DMS 273 treated with DMSO at 0.1 percent for 48 hours (cell line): ENCODE results near the gene SLC35F3.

Experiments used
- DNase-seq: peaks from one replicate; lab custom pipeline; 2025; lab: John Stamatoyannopoulos, UW

The SLC35F3 gene

GRCh38 chr1:234256359-234256758 lies 351.9 kb downstream of the SLC35F3 start:
- no peak for DNase-seq

GRCh38 chr1:234258071-234258470 lies 353.6 kb downstream of the SLC35F3 start:
- no peak for DNase-seq

GRCh38 chr1:234260578-234260977 lies 356.1 kb downstream of the SLC35F3 start:
- DNase-seq = no peak

GRCh38 chr1:234261545-234261944 lies 357.1 kb downstream of the SLC35F3 start:
- no peak for DNase-seq

- no peak for DNase-seq
Observed at GRCh38 chr1:234262007-234262753, 357.7 kb downstream of the SLC35F3 start.

- no peak for DNase-seq
Observed at GRCh38 chr1:234262754-234263105, 358.3 kb downstream of the SLC35F3 start.

- no peak for DNase-seq
Observed at GRCh38 chr1:234264832-234265231, 360.4 kb downstream of the SLC35F3 start.

GRCh38 chr1:234265321-234265720 lies 360.8 kb downstream of the SLC35F3 start:
- DNase-seq = no peak

GRCh38 chr1:234265861-234266260 lies 361.4 kb downstream of the SLC35F3 start:
- no peak for DNase-seq

- no peak for DNase-seq
Observed at GRCh38 chr1:234270093-234270492, 365.6 kb downstream of the SLC35F3 start.

- DNase-seq = no peak
Observed at GRCh38 chr1:234270581-234271242, 366.2 kb downstream of the SLC35F3 start.

- no peak for DNase-seq
Observed at GRCh38 chr1:234271243-234271606, 366.7 kb downstream of the SLC35F3 start.

GRCh38 chr1:234272656-234273312 lies 368.3 kb downstream of the SLC35F3 start:
- DNase-seq = no peak

GRCh38 chr1:234273981-234274380 lies 369.5 kb downstream of the SLC35F3 start:
- DNase-seq = no peak

GRCh38 chr1:234276151-234276788 lies 371.8 kb downstream of the SLC35F3 start:
- DNase-seq = no peak

GRCh38 chr1:234277161-234277868 lies 372.8 kb downstream of the SLC35F3 start:
- no peak for DNase-seq

GRCh38 chr1:234279021-234279420 lies 374.5 kb downstream of the SLC35F3 start:
- no peak for DNase-seq

GRCh38 chr1:234280500-234280899 lies 376.0 kb downstream of the SLC35F3 start:
- no peak for DNase-seq

GRCh38 chr1:234281826-234282489 lies 377.5 kb downstream of the SLC35F3 start:
- no peak for DNase-seq

GRCh38 chr1:234286206-234286605 lies 381.7 kb downstream of the SLC35F3 start:
- no peak for DNase-seq

- DNase-seq = no peak
Observed at GRCh38 chr1:234288946-234289345, 384.5 kb downstream of the SLC35F3 start.
